H1 (cell line): ENCODE results near the gene DLEC1.

Experiments used
- CHD2 ChIP-seq: IDR thresholded peaks from 2 replicates; pipeline ENCODE4 v1.6.1; 2012; ENCODE audit warnings: low read length, improper control_type of control experiment
- CTCF ChIP-seq, 3 experiments: IDR thresholded peaks; 1 replicate in 2 of 3; 2 replicates in 1 of 3; pipeline versions ENCODE4 v1.5.1 to v1.6.1; 2011; ENCODE audit warnings: low read length in 3 of 3, mild to moderate bottlenecking in 3 of 3, inconsistent platforms in 2 of 3, low read depth in 1 of 3, moderate library complexity in 1 of 3; ENCODE audit not compliant: insufficient read depth in 1 of 3; ENCODE audit errors: control extremely low read depth in 1 of 3
- EZH2 ChIP-seq: fragments of 200-600 bp; sonication (generic); IDR thresholded peaks from 2 replicates; pipeline ENCODE4 v1.7.1; 2012; ENCODE audit warnings: low read depth, mild to moderate bottlenecking, moderate library complexity, low read length, inconsistent platforms; ENCODE audit not compliant: severe bottlenecking
- GABPA ChIP-seq: IDR thresholded peaks from 2 replicates; pipeline ENCODE4 v1.6.1; 2011; ENCODE audit warnings: mild to moderate bottlenecking, low read length, moderate library complexity, borderline replicate concordance; ENCODE audit not compliant: insufficient read depth
- KDM5A ChIP-seq: fragments of 200-600 bp; IDR thresholded peaks from 2 replicates; pipeline ENCODE4 v1.7.1; 2012; ENCODE audit warnings: mild to moderate bottlenecking, low read length, inconsistent platforms, mixed read lengths
- POLR2A ChIP-seq, 2 experiments: IDR thresholded peaks; 1 replicate in 1 of 2; 2 replicates in 1 of 2; pipeline ENCODE4 v1.6.1; 2011; ENCODE audit warnings: low read depth in 2 of 2, low read length in 2 of 2, mild to moderate bottlenecking in 2 of 2; ENCODE audit errors: control extremely low read depth in 1 of 2
- POLR2AphosphoS5 ChIP-seq: IDR thresholded peaks from 2 replicates; pipeline ENCODE4 v1.6.1; 2011; ENCODE audit warnings: low read depth, low read length
- ZNF274 ChIP-seq: IDR thresholded peaks from 2 replicates; pipeline ENCODE4 v1.7.0; 2012; ENCODE audit warnings: low read length, borderline replicate concordance; ENCODE audit errors: extremely low read depth

DNA sequence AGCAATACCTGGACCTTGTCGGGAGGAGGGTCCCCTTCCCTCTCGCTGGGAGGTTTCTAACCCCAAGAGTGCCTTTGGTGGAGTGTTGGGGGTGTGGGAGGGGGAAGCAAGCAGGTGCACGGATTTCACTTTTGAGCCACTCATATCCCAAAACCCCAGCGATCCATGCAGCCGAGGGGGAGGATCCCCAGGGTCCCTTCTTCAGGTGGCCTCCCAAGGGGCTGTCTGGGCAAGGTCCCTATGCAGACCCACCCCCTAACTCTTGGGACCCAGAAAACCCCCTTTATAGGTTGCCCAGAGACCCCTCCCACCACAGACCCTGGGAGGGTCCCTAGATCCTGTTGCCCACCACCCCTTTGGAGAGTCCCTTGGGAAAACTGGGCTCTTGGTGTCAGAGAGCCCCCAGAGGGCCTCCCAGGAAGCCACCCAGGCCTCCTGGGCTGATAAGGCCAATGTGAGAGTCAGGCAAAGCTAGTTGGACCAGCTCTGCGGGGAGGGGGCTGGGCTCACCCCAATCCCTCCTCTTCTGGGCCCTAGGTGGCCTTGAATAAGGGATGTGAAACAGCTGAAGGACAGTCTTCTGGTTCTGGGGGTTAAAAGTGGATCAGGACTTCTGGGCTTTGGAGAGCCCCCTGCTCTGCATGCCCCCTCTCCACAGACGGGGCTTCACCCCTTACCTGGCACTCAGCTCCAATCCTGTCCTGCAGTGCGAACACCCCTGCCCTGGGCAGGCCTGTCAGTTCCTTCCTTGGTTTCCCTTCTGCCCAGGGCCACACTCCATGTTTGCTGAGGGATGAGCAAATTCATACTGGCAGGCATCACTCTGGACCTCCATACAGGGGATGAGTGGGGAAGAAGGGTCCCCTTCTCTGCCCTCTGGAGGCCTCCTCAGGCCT, 8.6 kb upstream of the DLEC1 start:
- TF ChIP-seq ZNF274 (no peak), POLR2AphosphoS5 (no peak), GABPA (no peak), CTCF (IDR thresholded peaks at IDR 0.05; ENCODE audit: control extremely low read depth in 1 of 3, insufficient read depth in 1 of 3, low read depth in 1 of 3, low read length in 3 of 3) (no peak), POLR2A (IDR thresholded peaks at IDR 0.05; ENCODE audit: control extremely low read depth in 1 of 2, low read depth in 2 of 2, low read length in 2 of 2) (no peak), EZH2 (no peak), KDM5A (no peak), CHD2 (no peak)
